ELF-1 (cell line): Measurements from ENCODE around the gene FAM107A.

Experiments used
- DNase-seq: peaks from one replicate; pipeline ENCODE4 v3.0.0-alpha.2; 2016; ENCODE audit warnings: low read depth, low spot score

Gene FAM107A

GRCh38 chr3:58577269-58577821, at the start of gene FAM107A:
Gene FAM107A, minus strand, starts transcription at chr3:58577391. Its CDS starts 7,531 bp downstream, at chr3:58569860.
- peak; percentile 82 for DNase-seq

- DNase-seq: peak; percentile 30
Measured at GRCh38 chr3:58625196-58625824, 48.1 kb upstream of the FAM107A start.

GRCh38 chr3:58624550-58624949, 47.4 kb upstream of the FAM107A start:
- no peak for DNase-seq

- no peak for DNase-seq
Measured at GRCh38 chr3:58623961-58624360, 46.8 kb upstream of the FAM107A start.

GRCh38 chr3:58623478-58623877, 46.3 kb upstream of the FAM107A start:
- DNase-seq: no peak

GRCh38 chr3:58622892-58623291, 45.7 kb upstream of the FAM107A start:
- DNase-seq: no peak

GRCh38 chr3:58622436-58622835, 45.2 kb upstream of the FAM107A start:
- DNase-seq: peak; percentile 71

GRCh38 chr3:58621086-58621830, 44.1 kb upstream of the FAM107A start:
- DNase-seq: no peak

GRCh38 chr3:58620421-58620820, 43.2 kb upstream of the FAM107A start:
- no peak for DNase-seq

GRCh38 chr3:58617338-58617761, 40.2 kb upstream of the FAM107A start:
- peak; percentile 94 for DNase-seq

GRCh38 chr3:58613236-58614132, 36.3 kb upstream of the FAM107A start:
- no peak for DNase-seq

- DNase-seq: no peak
Measured at GRCh38 chr3:58612830-58613229, 35.6 kb upstream of the FAM107A start.

GRCh38 chr3:58609990-58610389, 32.8 kb upstream of the FAM107A start:
- no peak for DNase-seq

- DNase-seq: no peak
Measured at GRCh38 chr3:58608648-58609047, 31.5 kb upstream of the FAM107A start.

GRCh38 chr3:58607816-58608215, 30.6 kb upstream of the FAM107A start:
- no peak for DNase-seq

- DNase-seq: no peak
Measured at GRCh38 chr3:58606693-58607092, 29.5 kb upstream of the FAM107A start.

GRCh38 chr3:58604031-58604430, 26.8 kb upstream of the FAM107A start:
- no peak for DNase-seq

- no peak for DNase-seq
Measured at GRCh38 chr3:58603606-58604005, 26.4 kb upstream of the FAM107A start.

- no peak for DNase-seq
Measured at GRCh38 chr3:58597770-58598310, 20.6 kb upstream of the FAM107A start.

- no peak for DNase-seq
Measured at GRCh38 chr3:58596834-58597518, 19.8 kb upstream of the FAM107A start.

- DNase-seq: no peak
Measured at GRCh38 chr3:58594117-58594516, 16.9 kb upstream of the FAM107A start.
